WTC11 (cell line): Measurements from ENCODE around the gene CLSTN2.

Experiments used
- CREB1 ChIP-seq: sonication (generic); formaldehyde crosslinking; IDR thresholded peaks from 2 replicates; pipeline ENCODE4 v1.8.0; 2023; ENCODE audit warnings: mild to moderate bottlenecking, missing genetic modification reagents
- CTCF ChIP-seq: fragments of 200-600 bp; IDR thresholded peaks from 2 replicates; pipeline ENCODE4 v1.8.0; 2022; ENCODE audit warnings: antibody characterized with exemption
- E2F4 ChIP-seq: sonication (generic); formaldehyde crosslinking; IDR thresholded peaks from 2 replicates; pipeline ENCODE4 v1.8.1; 2022; ENCODE audit warnings: low read depth, mild to moderate bottlenecking, moderate library complexity, missing genetic modification reagents, borderline replicate concordance
- GRHL2 ChIP-seq: fragments of 250-450 bp; sonication (Bioruptor Pico); IDR thresholded peaks from 2 replicates; pipeline ENCODE4 v1.8.0; 2022; ENCODE audit warnings: mild to moderate bottlenecking, moderate library complexity; ENCODE audit not compliant: insufficient replicate concordance, severe bottlenecking
- SP1 ChIP-seq: sonication (generic); formaldehyde crosslinking; conservative IDR thresholded peaks from 2 replicates; pipeline ENCODE4 v1.8.1; 2022; ENCODE audit warnings: missing genetic modification reagents

GRCh38 chr3:140387244-140387643 is 452.3 kb downstream of the CLSTN2 start:
- no peak for TF ChIP-seq CTCF
- TF ChIP-seq SP1 (CRISPR knock-in tag) = no peak
- TF ChIP-seq CREB1 = no peak
- no peak for TF ChIP-seq E2F4 (CRISPR knock-in tag)
- TF ChIP-seq GRHL2 (CRISPR knock-in tag) = no peak
